ENCODE measurements around the gene AGPAT4.

- TF ChIP-seq EZH2 (IDR thresholded peaks at IDR 0.05; ENCODE audit: insufficient read depth, poor library complexity, severe bottlenecking) (no peak), EZH2phosphoT487 (IDR thresholded peaks at IDR 0.05; ENCODE audit: insufficient read depth, low read depth) (no peak)
Observed at GRCh38 chr6:161186173-161186769, 87.6 kb downstream of the AGPAT4 start.

Measured in GM23248 (cell line).